Thoracic aorta (tissue), 2 donors: ENCODE data around the gene SLC17A5. TPM values are rescaled to one million over a fixed set of nuclear protein-coding genes. Genes with fewer than 3 reads are reported as not detected.
"Not testable (repeated sequence)": the region's sequence is repeated elsewhere in the genome, so short reads cannot be mapped to it uniquely, and the experiment has no call there.

ENCODE experiments used
- ATAC-seq: fragments of 150-250 bp; one replicate; pipeline ENCODE4 v1.8.0; 2017; ENCODE audit warnings: low read depth; ENCODE audit not compliant: insufficient number of reproducible peaks, low FRiP score
- DNase-seq: peaks from one replicate; pipeline ENCODE4 v3.0.0-alpha.2; 2020; ENCODE audit warnings: low spot score
- H3K27ac ChIP-seq, 2 donors: fragments of 200-600 bp; sonication (generic); 1 replicate in 1 of 2; 2 replicates in 1 of 2; pipeline ENCODE4 v1.5.1; 2016; ENCODE audit warnings: mild to moderate bottlenecking in 2 of 2, moderate library complexity in 2 of 2
- H3K27me3 ChIP-seq: fragments of 200-600 bp; sonication (generic); replicated peaks from 2 replicates; pipeline ENCODE4 v1.6.0; 2016; ENCODE audit warnings: mild to moderate bottlenecking; ENCODE audit not compliant: insufficient read depth
- H3K36me3 ChIP-seq: fragments of 200-600 bp; sonication (generic); one replicate; pipeline ENCODE4 v1.5.1; 2016
- H3K4me1 ChIP-seq, 2 donors: fragments of 200-600 bp; sonication (generic); 1 replicate in 1 of 2; 2 replicates in 1 of 2; pipeline versions ENCODE4 v1.5.1 to v1.6.0; 2016; ENCODE audit warnings: low read depth in 2 of 2, mild to moderate bottlenecking in 1 of 2; ENCODE audit not compliant: control insufficient read depth in 1 of 2
- H3K4me3 ChIP-seq: fragments of 200-600 bp; sonication (generic); 2 replicates; pipeline ENCODE4 v1.5.1; 2016; ENCODE audit warnings: mild to moderate bottlenecking
- H3K9me3 ChIP-seq: fragments of 200-600 bp; sonication (generic); 2 replicates; pipeline ENCODE4 v1.5.1; 2016
- CTCF ChIP-seq: fragments of 200-600 bp; sonication (generic); IDR thresholded peaks from one replicate; pipeline ENCODE4 v1.5.1; 2019; ENCODE audit warnings: antibody characterized with exemption
- total RNA-seq, 2 donors: library from RNA; depleted of rRNA; stranded (reverse); fragments of >200 nt; gene quantifications; one replicate each; pipeline versions ENCODE4 v1.1.0 to v1.2.3, GENCODE V29; 2016

Gene SLC17A5
- total RNA-seq, 2 donors from 2014 or later, result 24.1 to 36.8 TPM

DNA sequence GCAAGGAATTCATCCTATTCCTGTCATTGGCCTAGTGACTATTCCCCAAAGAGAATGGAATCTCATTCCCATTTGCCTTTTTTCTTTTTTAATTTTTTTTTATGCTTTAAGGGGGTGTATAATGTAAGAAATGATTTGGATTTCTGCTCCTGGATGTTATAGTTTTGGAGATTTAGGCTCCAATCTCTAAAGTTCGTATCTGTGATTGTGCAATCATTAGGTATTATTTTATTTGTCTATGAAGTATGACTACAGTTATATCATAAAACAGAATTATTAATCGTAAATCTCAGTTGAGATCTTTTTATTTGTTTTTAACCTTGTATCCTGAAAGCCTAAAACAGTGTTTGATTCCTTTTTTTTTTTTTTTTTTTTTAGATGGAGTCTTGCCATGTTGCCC, 91.2 kb downstream of the SLC17A5 start:
- no peak for ATAC-seq
- H3K4me1 ChIP-seq, result peaks cover 0 to 3% of the 10 kb centered on the region in 2 donors
- H3K27ac ChIP-seq, result no peak overlapping the region
- no peak for DNase-seq
- H3K9me3 ChIP-seq, result no peaks in the 10 kb centered on the region
- no peaks in the 10 kb centered on the region for H3K36me3 ChIP-seq
- H3K27me3 ChIP-seq, result no peaks in the 10 kb centered on the region
- H3K4me3 ChIP-seq, result no peak overlapping the region
- no peak for TF ChIP-seq CTCF

- Histone ChIP-seq H3K27me3 (no peaks in the 10 kb centered on the region), H3K9me3 (no peaks in the 10 kb centered on the region), H3K4me1 (peaks cover 0 to 3% of the 10 kb centered on the region in 2 donors), H3K27ac (no peak overlapping the region), H3K4me3 (no peak overlapping the region), H3K36me3 (no peaks in the 10 kb centered on the region)
- no peak for TF ChIP-seq CTCF
- no peak for ATAC-seq
- no peak for DNase-seq
These were observed 92.9 kb downstream of the SLC17A5 start for GRCh38 chr6:73560853-73561407.

- H3K27ac ChIP-seq, result no peak overlapping the region
- no peaks in the 10 kb centered on the region for H3K27me3 ChIP-seq
- H3K4me3 ChIP-seq, result no peak overlapping the region
- no peaks in the 10 kb centered on the region for H3K36me3 ChIP-seq
- no peaks in the 10 kb centered on the region for H3K9me3 ChIP-seq
- TF ChIP-seq CTCF, result no peak
- ATAC-seq (no peak), DNase-seq (no peak)
- H3K4me1 ChIP-seq, result peaks cover 0 to 3% of the 10 kb centered on the region in 2 donors
These were observed 93.5 kb downstream of the SLC17A5 start for GRCh38 chr6:73560182-73560732.

DNA sequence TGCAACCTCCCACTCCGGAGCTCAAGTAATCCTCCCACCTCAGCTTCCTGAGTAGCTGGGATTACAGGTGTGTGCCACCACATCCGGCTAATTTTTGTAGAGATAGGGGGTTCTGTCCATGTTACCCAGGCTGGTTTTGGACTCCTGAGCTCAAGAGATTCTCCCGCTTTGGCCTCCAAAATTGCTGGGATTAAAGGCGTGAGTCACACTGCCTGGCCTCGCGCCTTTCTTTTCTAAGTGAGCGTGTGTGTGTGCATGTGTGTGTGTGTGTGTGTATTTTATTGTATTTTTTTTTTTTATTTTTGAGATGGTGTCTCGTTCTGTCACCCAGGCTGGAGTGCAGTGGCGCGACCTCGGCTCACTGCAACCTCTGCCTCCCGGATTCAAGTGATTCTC, 94.4 kb downstream of the SLC17A5 start:
- H3K27ac ChIP-seq, H3K4me1 ChIP-seq, H3K4me3 ChIP-seq, H3K9me3 ChIP-seq, H3K36me3 ChIP-seq, H3K27me3 ChIP-seq, DNase-seq, ATAC-seq: not testable (repeated sequence)

DNA sequence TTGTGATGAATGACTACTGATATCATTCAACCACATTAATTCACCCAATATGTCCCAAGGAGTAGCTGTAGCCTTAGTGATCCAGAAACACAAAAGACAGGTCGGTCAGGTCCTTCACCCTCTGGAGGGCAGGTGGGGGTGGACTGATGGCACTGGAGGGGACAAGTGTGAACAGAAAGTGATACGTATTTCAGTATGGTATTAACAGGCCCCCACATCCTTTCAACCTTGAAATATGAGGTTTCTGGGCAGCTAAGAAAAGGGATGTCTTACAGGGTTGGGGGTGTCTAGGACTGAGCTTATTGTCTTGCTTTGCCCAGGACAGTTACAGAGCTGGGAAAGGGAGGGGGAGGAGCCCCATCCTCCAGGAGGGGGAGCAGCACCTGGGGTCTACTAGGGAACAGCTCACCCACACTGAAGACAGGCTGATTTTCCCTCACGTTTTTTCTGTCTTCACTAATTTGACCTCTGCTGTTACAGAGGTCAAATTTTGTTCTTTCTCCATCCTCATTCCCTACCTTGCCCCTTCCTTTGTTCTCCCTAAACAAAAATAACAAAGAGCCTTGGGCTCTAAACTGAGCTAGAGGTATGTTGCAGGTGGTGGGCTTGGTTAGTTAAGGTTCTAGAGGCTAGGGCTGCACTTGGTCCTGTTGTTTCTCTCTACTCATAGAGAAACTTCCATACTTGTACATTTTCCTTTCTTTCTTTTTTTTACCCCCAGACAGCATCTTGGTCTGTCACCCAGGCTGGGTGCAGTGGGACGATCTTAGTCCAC, 95.0 kb downstream of the SLC17A5 start:
- no peak for TF ChIP-seq CTCF
- DNase-seq (no peak), ATAC-seq (no peak)
- Histone ChIP-seq H3K27ac (no peak overlapping the region), H3K27me3 (no peaks in the 10 kb centered on the region), H3K36me3 (no peaks in the 10 kb centered on the region), H3K4me1 (peaks cover 0 to 3% of the 10 kb centered on the region in 2 donors), H3K4me3 (no peak overlapping the region), H3K9me3 (no peaks in the 10 kb centered on the region)
